Gastroesophageal sphincter (tissue), 3 donors: ENCODE data around the gene PIGB.

Source experiments
- EP300 ChIP-seq: sonication (generic); formaldehyde crosslinking; IDR thresholded peaks from one replicate; pipeline ENCODE4 v1.6.1; 2017; ENCODE audit warnings: antibody characterized with exemption, mild to moderate bottlenecking
- POLR2A ChIP-seq, 2 donors: fragments of 450-650 bp; IDR thresholded peaks; one replicate each; pipeline ENCODE4 v1.6.1; 2017; ENCODE audit warnings: antibody characterized with exemption in 2 of 2, mild to moderate bottlenecking in 2 of 2, moderate library complexity in 1 of 2
- POLR2AphosphoS5 ChIP-seq: sonication (generic); formaldehyde crosslinking; IDR thresholded peaks from one replicate; pipeline ENCODE4 v1.6.1; 2017; ENCODE audit warnings: antibody characterized with exemption
- TF ChIP-seq, protein P1 (sequence below), 4 experiments: fragments of 200-600 bp in 2 of 4; fragments of 450-650 bp in 2 of 4; sonication (generic) in 1 of 4; IDR thresholded peaks; one replicate each; pipeline ENCODE4 v1.5.1; 2017 to 2019; ENCODE audit warnings: antibody characterized with exemption in 4 of 4, mild to moderate bottlenecking in 2 of 4, moderate library complexity in 2 of 4

DNA sequence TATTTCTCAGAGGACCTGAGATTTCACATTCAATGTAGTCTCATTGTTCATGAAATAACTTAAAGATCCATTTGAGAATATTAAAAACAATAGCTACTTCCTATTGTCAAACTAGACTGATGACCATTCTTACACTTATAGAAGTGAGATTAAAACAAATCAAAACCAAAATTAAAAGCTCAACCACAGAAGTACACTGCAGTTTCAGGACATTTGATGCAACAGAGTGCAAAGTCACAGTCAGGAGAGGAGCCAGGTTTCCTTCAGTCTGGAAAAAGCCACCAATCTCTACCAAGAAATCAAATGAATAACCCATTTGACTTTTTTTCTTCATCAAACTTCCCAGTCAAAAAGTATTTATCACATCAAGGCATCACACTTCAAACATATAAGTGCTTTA lies 83.7 kb downstream of the PIGB start:
- TF ChIP-seq, protein P1, sequence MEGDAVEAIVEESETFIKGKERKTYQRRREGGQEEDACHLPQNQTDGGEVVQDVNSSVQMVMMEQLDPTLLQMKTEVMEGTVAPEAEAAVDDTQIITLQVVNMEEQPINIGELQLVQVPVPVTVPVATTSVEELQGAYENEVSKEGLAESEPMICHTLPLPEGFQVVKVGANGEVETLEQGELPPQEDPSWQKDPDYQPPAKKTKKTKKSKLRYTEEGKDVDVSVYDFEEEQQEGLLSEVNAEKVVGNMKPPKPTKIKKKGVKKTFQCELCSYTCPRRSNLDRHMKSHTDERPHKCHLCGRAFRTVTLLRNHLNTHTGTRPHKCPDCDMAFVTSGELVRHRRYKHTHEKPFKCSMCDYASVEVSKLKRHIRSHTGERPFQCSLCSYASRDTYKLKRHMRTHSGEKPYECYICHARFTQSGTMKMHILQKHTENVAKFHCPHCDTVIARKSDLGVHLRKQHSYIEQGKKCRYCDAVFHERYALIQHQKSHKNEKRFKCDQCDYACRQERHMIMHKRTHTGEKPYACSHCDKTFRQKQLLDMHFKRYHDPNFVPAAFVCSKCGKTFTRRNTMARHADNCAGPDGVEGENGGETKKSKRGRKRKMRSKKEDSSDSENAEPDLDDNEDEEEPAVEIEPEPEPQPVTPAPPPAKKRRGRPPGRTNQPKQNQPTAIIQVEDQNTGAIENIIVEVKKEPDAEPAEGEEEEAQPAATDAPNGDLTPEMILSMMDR (IDR thresholded peaks at IDR 0.05) = no peak
- TF ChIP-seq POLR2A (IDR thresholded peaks at IDR 0.05) (no peak), POLR2AphosphoS5 (no peak), EP300 (no peak)
